ENCODE results near the gene LRP8. TPM values are rescaled to one million over a fixed set of nuclear protein-coding genes. Genes with fewer than 3 reads are reported as not detected.

The LRP8 gene
- total RNA-seq, 4 donors from 2014 or later: 0.76 to 4.0 (median 2.0) TPM

GRCh38 chr1:53266038-53266437 lies 61.8 kb downstream of the LRP8 start:
- intact Hi-C loops (cut with DNase I; ENCODE audit: low total_unique reads): no loop called here
- no peak overlapping the region for H3K4me3 ChIP-seq (ENCODE audit: low read depth, poor library complexity, severe bottlenecking)
- TF ChIP-seq CTCF (IDR thresholded peaks at IDR 0.05): no peak
- no peak for TF ChIP-seq POLR2A (IDR thresholded peaks at IDR 0.05)
- DNase-seq (ENCODE audit: low spot score in 2 of 2): no peak

GRCh38 chr1:53265581-53265980 lies 62.3 kb downstream of the LRP8 start:
- H3K4me3 ChIP-seq (ENCODE audit: low read depth, poor library complexity, severe bottlenecking): no peak overlapping the region
- TF ChIP-seq CTCF (IDR thresholded peaks at IDR 0.05) (no peak), POLR2A (IDR thresholded peaks at IDR 0.05) (no peak)
- 92 to 97% methylated on average over 4 of the region's 4 CpGs for WGBS, 2 donors
- no peak for DNase-seq (ENCODE audit: low spot score in 2 of 2)
- intact Hi-C loops (cut with DNase I; ENCODE audit: low total_unique reads): no loop called here

GRCh38 chr1:53264048-53264447 lies 63.8 kb downstream of the LRP8 start:
- 96 to 99% methylated on average over 11 of the region's 11 CpGs for WGBS, 2 donors
- no peak overlapping the region for H3K4me3 ChIP-seq (ENCODE audit: low read depth, poor library complexity, severe bottlenecking)
- no peak for TF ChIP-seq POLR2A (IDR thresholded peaks at IDR 0.05)
- no peak for TF ChIP-seq CTCF (IDR thresholded peaks at IDR 0.05)
- no peak for DNase-seq (ENCODE audit: low spot score in 2 of 2)
- intact Hi-C loops (cut with DNase I; ENCODE audit: low total_unique reads): no loop called here

- no peak for DNase-seq (ENCODE audit: low spot score in 2 of 2)
- WGBS, 2 donors: 93 to 98% methylated on average over 3 of the region's 3 CpGs
- intact Hi-C loops (cut with DNase I; ENCODE audit: low total_unique reads): no loop called here
- no peak for TF ChIP-seq POLR2A (IDR thresholded peaks at IDR 0.05)
- TF ChIP-seq CTCF (IDR thresholded peaks at IDR 0.05): no peak
- H3K4me3 ChIP-seq (ENCODE audit: low read depth, poor library complexity, severe bottlenecking): no peak overlapping the region
Observed at GRCh38 chr1:53262000-53262399, 65.9 kb downstream of the LRP8 start.

- intact Hi-C loops (cut with DNase I; ENCODE audit: low total_unique reads): no loop called here
- TF ChIP-seq CTCF (IDR thresholded peaks at IDR 0.05) (no peak), POLR2A (IDR thresholded peaks at IDR 0.05) (no peak)
- no peak overlapping the region for H3K4me3 ChIP-seq (ENCODE audit: low read depth, poor library complexity, severe bottlenecking)
- WGBS, 2 donors: 89 to 94% methylated on average over 4 of the region's 4 CpGs
- no peak for DNase-seq (ENCODE audit: low spot score in 2 of 2)
Observed at GRCh38 chr1:53260631-53261247, 67.1 kb downstream of the LRP8 start.

- WGBS, 2 donors: 91 to 96% methylated on average over 2 of the region's 2 CpGs
- H3K4me3 ChIP-seq (ENCODE audit: low read depth, poor library complexity, severe bottlenecking): no peak overlapping the region
- intact Hi-C loops (cut with DNase I; ENCODE audit: low total_unique reads): no loop called here
- DNase-seq (ENCODE audit: low spot score in 2 of 2): no peak
- no peak for TF ChIP-seq POLR2A (IDR thresholded peaks at IDR 0.05)
- TF ChIP-seq CTCF (IDR thresholded peaks at IDR 0.05): no peak
Observed at GRCh38 chr1:53259932-53260331, 67.9 kb downstream of the LRP8 start.
